SW 1271 (cell line): Measurements from ENCODE around the gene ZFP64.
A peak's percentile ranks its signal among the peaks of the same experiment; 100 is the strongest.
"Not testable (repeated sequence)": the region's sequence is repeated elsewhere in the genome, so short reads cannot be mapped to it uniquely, and the experiment has no call there.

Experiments used
- DNase-seq, 2 experiments: peaks; one replicate each; lab custom pipeline; 2025; lab: John Stamatoyannopoulos, UW

The ZFP64 gene

GRCh38 chr20:52201395-52201794 lies 9.8 kb upstream of the ZFP64 start:
- DNase-seq, result no peak

GRCh38 chr20:52200870-52201269 lies 9.3 kb upstream of the ZFP64 start:
- no peak for DNase-seq

- DNase-seq, result no peak
Measured at GRCh38 chr20:52196845-52197244, 5.3 kb upstream of the ZFP64 start.

- DNase-seq, result no peak
Measured at GRCh38 chr20:52193886-52194545, 2.4 kb upstream of the ZFP64 start.

GRCh38 chr20:52193133-52193532 lies 1.6 kb upstream of the ZFP64 start:
- DNase-seq, result no peak

- not testable (repeated sequence) for DNase-seq
Measured at GRCh38 chr20:52192719-52193007, 1.1 kb upstream of the ZFP64 start.

GRCh38 chr20:52191916-52192718 lies 538 bp upstream of the ZFP64 start:
- peak; percentile 38 to 76 for DNase-seq

- peak in 1 of 2 experiments; percentile 47 for DNase-seq
Measured at GRCh38 chr20:52190437-52191131, 995 bp downstream of the ZFP64 start.

GRCh38 chr20:52181766-52182165 lies 9.8 kb downstream of the ZFP64 start:
- no peak for DNase-seq

- DNase-seq, result no peak
Measured at GRCh38 chr20:52180180-52180840, 11.3 kb downstream of the ZFP64 start.

- DNase-seq, result no peak
Measured at GRCh38 chr20:52179331-52180179, 12.0 kb downstream of the ZFP64 start.

- no peak for DNase-seq
Measured at GRCh38 chr20:52178691-52179090, 12.9 kb downstream of the ZFP64 start.

- DNase-seq, result no peak
Measured at GRCh38 chr20:52175840-52176239, 15.7 kb downstream of the ZFP64 start.

- no peak for DNase-seq
Measured at GRCh38 chr20:52172392-52173047, 19.1 kb downstream of the ZFP64 start.

- DNase-seq, result no peak
Measured at GRCh38 chr20:52171025-52171424, 20.6 kb downstream of the ZFP64 start.

GRCh38 chr20:52168116-52168515 lies 23.5 kb downstream of the ZFP64 start:
- no peak for DNase-seq

- no peak for DNase-seq
Measured at GRCh38 chr20:52167232-52167840, 24.2 kb downstream of the ZFP64 start.

GRCh38 chr20:52166150-52166549 lies 25.4 kb downstream of the ZFP64 start:
- DNase-seq, result no peak

- no peak for DNase-seq
Measured at GRCh38 chr20:52160621-52161204, 30.9 kb downstream of the ZFP64 start.

GRCh38 chr20:52160049-52160570 lies 31.5 kb downstream of the ZFP64 start:
- DNase-seq, result no peak
